ENCODE data around the gene ADAT3.

DNA sequence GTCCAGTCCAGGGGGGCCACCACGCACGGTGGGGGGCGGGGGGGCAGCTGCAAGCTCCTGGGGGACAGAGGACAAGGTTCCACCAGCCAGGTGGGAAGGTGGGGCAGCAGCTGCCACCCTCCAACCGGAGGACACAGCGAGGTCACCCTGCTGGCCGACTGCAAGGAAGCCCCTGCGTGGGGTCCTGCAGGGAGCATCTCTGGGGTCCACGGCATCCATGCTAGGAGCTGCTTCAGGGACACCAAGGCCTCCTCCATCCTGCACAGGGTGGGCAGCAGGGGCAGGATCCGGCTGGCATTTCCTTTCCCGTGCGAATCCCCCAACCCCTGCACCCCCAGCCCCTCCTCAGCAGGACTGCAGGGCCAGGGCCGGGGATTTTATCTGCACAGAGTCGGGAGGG lies 33.6 kb upstream of the ADAT3 start:
- TF ChIP-seq, protein P1, sequence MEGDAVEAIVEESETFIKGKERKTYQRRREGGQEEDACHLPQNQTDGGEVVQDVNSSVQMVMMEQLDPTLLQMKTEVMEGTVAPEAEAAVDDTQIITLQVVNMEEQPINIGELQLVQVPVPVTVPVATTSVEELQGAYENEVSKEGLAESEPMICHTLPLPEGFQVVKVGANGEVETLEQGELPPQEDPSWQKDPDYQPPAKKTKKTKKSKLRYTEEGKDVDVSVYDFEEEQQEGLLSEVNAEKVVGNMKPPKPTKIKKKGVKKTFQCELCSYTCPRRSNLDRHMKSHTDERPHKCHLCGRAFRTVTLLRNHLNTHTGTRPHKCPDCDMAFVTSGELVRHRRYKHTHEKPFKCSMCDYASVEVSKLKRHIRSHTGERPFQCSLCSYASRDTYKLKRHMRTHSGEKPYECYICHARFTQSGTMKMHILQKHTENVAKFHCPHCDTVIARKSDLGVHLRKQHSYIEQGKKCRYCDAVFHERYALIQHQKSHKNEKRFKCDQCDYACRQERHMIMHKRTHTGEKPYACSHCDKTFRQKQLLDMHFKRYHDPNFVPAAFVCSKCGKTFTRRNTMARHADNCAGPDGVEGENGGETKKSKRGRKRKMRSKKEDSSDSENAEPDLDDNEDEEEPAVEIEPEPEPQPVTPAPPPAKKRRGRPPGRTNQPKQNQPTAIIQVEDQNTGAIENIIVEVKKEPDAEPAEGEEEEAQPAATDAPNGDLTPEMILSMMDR (IDR thresholded peaks at IDR 0.05; ENCODE audit: low read depth, low read length) = no peak
- no peak for TF ChIP-seq EZH2phosphoT487 (IDR thresholded peaks at IDR 0.05; ENCODE audit: low read depth)
